ENCODE results near the gene CD28.

The CD28 gene

DNA sequence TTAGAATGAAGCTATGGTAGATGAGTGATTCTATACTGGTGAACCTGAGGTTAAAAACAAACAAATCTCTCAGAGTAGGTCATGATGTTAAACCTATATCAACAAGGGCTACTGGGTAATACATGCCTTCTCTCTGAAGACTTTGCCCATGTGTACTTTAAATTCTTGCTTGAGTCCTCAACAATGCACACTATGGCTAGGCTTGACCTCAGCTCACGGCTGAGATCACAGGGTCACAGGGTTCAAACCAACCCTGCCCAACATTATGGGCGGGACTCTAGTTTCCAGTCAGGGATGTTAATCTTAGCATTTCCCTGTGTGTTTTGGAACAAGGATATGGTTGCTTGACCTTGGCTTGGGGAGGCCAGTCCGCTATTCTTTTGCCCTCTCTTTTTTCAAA lies 7.7 kb downstream of the CD28 start:
- no peak for DNase-seq (ENCODE audit: low read depth in 2 of 2)

DNA sequence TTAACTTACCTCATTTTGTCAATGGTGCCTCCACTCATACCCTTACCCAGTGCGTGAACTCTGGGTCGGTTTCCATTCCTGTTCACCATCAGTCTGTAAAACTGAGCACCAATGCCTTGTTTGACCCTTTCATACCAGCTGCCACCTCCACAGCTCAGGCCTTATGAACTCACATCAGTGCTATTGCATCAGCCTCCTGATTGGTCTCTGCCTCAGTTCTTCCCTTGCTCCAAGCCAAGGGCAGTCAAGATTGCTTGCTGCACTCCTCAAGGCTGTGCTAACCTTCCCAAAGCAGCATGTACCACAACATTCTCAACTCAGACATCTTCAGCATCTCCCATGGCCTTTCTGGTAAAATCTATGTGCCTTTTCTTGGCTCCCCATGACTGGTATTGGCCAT lies 9.3 kb downstream of the CD28 start:
- DNase-seq (ENCODE audit: low read depth in 2 of 2) = no peak

DNA sequence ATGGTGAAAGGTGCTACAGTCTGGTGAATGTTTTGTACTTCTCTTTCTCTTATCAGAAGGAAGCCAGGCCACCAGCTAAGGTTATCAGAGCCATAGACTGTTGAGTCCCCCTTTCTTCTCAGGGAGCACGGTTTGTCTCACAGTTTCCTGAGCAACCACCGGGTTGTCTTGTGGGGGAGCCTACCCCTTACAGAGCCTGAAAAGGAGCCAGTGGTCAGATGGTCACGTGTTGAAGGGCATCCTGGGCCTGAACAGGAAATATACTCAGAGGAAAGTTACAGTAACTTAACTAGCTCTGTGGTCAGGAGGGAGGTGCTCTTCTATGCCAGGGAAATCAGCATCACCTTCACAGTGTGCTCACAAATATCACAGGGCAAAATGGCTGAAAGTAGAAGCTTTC lies 11.6 kb downstream of the CD28 start:
- peak in 1 of 2 donors; percentile 20 for DNase-seq (ENCODE audit: low read depth in 2 of 2)

DNA sequence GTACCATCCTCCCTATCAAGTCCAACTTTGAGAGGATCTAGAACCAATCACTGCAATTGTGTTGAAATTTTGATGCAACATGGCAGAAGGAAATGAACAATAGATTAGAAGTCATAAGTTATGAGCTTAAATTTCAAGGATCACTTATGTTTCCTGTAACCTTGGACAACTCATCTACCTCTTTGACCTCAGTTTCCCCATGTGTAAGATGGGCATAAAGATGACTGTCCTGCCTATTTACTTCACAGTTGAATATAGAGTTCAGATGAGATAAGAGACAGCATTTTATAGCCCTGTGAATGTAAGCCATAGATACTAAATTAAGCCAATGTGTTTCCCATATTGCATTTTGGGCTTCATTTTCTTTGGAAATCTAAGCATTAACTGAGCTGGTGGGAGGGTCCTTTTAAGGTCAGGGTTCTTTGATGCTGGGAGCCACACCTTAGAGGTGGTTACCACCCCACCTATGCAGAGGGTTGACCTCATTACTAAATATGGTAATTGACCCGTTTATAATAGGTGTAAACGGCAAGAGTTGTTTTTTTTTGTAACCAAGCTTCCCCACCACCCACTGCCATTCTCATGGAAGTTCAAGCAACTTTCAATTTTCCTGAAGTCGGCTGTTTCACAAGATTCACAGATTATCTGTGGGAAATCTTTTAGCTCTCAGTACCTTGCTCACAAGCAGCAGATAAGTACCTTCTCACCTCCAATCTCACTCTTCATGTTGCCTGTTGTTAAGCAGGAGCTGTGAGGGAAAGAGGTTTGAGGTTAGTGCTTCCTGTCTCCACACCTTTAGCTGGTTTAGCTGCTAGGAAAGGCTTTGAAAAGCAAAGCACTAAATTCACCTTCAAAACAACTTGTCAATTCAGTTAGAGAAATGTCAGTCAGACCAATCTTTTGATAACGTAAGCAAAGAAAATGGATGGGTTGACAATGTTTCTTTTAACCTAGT lies 13.3 kb downstream of the CD28 start:
- DNase-seq (ENCODE audit: low read depth in 2 of 2) = no peak

DNA sequence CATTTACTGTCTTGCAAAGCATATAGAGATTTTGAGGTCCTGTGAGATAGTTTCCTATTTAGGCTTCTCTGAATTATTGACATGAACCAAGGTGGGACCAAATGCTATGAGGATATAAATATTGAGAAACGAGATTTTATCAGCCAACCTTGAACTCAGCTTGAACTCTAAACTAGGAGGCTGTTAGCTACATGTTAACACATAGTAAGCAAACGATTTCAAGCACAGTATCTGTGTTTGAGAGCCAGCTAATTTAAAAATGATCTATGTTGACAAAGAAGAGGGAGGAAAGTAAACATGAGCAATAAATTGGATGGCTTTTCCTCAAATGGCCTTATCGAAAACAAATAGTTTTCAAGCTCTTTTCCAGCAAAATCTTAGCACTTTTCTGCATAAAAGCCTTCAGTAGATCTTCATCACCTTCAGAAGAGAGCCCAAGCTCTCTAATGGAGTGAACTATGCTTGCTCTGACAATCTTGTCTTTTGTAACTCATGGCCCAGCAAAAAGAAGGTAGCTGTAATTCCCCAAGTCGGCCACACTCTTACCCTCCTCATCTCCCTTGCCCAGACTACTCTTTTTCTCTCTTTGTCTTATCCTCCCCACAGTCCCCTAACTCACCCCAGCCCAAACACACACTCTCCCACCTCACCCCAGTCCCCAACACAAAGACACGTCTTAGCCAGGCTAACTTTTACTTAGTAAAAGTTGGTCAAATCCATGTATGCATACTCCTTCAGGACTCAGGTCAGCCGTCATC lies 14.7 kb downstream of the CD28 start:
- DNase-seq (ENCODE audit: low read depth in 2 of 2) = no peak

DNA sequence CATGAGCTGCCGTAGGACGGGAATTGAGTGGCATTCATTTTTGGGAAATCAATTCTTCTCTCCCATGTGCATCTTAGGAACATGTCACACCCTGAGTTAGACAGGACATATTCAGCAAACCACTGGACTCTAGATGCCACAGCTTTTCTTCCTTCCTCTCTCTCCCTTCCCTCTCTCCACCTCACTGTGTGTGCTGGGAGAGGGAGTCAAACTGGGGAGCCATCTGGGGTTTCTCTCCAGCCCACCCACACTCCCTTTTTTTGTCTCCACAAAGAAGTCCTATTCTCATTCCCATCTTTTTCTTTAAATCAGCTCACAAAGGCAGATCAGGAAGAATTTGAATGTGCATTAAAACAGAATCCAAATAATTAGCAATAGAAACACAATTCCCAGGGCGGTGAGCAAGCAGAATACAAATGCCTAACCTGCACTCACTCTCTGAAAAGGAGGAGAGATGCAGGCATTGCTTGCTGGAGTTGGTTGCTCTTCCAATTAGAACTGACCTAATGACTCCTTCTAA lies 15.4 kb downstream of the CD28 start:
- DNase-seq (ENCODE audit: low read depth in 2 of 2) = no peak

DNA sequence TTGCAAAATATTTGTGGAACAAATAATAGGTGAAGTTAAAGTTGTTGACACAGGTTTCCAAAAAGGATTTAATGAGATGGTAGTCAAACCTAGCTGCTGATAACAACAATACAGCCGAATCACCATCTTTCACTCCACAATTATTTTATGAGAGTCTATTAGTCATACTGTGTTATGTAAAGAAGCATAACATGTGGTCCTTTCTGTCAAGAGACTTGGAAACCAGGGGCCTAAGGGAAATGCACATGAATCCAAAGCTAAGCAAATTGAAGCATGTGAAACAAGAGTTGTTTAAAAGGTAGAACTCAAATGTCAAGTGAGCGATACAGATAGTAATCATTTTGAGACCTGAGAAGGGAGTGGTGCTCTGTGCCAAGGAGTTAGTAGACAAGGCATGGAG lies 16.0 kb downstream of the CD28 start:
- DNase-seq (ENCODE audit: low read depth in 2 of 2) = no peak

DNA sequence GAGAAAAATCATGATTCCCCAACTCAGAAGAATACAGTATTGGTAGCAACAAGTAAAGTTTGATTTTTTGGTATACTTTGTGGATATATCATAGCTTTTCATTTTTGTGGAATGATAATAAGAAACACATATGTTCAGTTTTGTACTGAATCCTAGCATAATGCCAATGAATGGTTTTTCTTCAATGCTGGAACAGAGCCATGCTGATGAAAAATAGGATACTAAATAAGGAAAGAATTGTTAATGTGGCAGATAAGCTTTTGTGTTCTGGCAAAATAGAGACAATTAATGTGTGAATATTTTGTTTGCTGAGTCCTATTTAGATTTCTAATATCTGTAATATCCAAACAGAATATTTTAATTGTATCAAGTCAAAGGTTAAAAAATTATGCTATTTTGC lies 21.9 kb downstream of the CD28 start:
- DNase-seq (ENCODE audit: low read depth in 2 of 2) = no peak

DNA sequence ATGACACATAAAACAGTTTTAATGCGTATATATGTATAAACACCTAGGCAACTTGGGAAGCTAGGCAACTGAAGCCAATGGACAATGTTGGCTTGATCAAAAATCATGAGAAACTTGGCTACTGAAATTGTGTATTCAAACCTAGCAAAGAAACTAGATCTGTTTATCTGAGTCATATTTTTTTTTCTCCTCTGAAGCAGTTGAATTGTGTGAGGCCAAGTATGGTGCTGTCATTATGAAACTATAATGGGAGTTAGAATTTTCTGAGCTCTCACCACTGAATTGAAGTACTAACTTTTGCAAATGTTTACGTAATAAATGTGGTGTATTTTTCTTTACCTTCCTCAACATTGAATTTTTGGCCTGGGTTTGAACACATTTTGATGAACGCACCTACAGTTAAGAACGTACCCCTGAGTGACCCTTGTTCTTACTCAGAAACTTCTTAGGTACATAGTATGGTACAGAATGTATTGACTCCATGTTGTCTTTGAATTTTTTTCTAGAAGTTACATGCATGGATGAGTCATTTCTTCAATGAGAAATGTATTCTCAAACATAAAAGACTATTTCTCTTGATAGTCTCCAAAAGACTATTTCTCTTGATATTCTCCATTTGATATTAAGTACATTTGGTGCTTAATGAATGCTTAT lies 23.8 kb downstream of the CD28 start:
- DNase-seq (ENCODE audit: low read depth in 2 of 2) = no peak

DNA sequence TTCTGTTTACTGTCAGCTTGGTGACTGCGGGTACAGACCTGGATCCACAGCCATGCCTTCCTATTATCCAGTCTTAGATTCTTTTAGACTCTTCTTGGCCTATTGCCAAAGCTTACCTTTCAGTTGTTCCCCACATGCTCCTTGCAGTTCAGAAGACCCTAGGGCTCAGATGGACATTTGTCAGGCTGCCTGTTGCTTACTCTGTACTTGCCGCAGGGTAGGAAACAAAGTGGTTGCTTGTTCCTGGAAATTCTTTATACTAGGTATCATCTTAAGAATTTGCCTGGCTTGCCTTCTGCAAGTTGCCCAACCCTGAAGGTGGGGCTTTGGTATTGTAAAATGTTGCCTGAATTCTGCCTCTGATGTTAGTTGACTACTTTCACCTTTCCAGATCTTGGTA lies 24.4 kb downstream of the CD28 start:
- DNase-seq (ENCODE audit: low read depth in 2 of 2) = no peak

DNA sequence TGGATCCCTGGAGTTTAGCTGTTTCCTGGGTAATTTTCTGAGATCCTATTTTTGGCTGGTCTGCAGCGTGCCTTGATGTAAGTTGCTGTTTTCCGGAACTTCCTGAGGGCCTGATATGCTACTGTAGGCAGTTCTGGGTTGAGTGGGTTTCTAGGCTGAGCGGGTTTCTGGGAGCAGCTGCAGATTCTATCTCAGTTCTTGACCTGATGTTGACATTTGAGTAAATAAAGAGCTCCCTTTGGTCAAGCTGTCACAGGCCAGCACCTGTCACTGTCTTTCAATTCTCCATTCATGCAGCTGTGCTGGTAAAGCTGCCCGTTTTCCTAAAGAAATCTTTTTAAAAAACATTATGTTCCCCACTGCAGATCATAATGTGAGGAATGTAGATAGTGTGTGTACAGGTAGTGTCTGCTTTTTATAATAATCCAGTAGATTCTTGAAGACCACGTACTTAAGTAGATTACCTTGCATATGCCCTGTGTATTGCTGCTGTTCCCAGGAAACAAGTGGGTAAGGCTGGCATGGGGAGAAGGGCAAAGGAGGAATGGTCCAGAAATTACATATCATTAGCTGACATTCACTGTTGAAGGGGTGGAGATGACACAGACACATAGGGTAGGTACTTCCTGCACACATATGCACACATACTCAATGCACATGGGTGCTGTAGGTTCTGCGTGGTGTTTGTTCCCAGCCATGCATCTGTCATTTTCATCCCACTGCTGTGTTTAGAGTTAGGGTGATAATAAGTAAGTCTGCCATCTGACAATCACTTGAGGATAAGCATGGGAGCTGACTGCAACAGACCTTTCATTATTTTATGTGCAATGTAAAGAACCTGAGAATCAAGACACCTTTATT lies 25.9 kb downstream of the CD28 start:
- DNase-seq (ENCODE audit: low read depth in 2 of 2) = no peak

DNA sequence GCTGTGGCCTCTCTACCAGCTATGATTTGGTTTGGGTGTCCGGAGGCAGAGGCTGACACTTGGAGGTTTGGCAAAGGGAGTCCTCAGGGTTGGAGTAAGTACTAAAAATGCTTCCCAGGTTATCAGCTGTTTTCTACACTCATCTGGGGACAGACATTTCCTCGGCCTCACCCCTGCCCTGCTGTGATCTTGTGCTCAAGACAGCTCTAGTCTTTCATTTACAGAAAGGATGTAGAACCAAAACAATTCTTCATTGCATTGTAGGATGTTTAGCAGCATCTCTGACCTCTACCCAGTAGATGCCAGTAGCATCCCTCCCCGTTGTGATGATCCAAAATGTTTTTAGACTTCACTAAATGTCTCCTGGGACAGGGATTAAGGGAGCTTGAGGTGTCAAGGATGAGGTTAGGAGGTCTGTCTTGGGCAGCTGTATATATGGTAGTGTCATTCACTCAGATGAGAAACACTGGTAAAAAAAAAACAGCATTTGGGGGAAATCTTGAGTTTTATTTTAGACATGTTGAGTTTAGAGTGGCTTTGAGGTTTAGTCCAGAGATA lies 26.6 kb downstream of the CD28 start:
- no peak for DNase-seq (ENCODE audit: low read depth in 2 of 2)

DNA sequence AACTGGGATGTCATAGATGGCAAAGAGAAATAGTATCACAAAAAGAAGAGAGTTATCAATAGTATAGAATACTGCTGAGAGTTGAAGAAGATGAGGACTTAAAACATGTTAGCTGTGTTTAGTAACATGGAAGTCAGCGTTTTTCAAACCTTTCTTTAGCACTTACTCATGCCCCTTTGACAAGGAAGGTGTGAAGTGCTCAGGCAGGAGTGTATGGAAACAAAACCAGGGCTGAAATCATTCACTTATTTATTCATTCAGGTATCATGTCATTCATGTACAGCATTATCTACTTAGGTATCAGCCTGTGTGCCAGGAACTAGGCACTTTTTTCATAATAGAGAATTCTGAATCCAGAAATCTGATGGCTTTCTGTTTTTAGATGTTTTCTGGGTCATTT lies 27.2 kb downstream of the CD28 start:
- DNase-seq (ENCODE audit: low read depth in 2 of 2) = no peak

DNA sequence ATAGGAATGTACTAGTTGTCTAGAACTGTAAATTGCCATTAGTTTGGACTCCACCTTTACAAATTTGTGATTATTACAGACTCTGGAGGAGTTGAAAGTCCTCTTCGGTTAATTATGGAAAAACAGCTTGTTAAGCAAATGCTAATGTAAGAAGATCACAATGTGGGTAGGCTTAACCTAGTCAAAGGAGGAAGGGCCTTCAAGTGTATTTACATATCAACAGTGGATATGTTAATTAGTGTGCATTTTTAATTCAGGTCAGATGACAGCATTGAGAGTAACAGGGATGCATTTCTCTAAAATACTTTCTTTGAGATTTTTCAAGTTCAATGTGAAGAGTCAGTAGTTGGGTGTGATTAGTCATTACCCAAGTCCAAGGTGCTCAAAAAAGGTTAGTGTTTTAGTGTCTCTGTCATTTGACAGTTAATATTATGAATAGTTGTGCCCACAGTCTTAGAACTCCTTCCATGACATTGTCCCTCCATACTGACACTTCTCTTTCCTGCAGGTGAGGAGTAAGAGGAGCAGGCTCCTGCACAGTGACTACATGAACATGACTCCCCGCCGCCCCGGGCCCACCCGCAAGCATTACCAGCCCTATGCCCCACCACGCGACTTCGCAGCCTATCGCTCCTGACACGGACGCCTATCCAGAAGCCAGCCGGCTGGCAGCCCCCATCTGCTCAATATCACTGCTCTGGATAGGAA lies 28.0 kb downstream of the CD28 start:
- DNase-seq (ENCODE audit: low read depth in 2 of 2) = no peak

DNA sequence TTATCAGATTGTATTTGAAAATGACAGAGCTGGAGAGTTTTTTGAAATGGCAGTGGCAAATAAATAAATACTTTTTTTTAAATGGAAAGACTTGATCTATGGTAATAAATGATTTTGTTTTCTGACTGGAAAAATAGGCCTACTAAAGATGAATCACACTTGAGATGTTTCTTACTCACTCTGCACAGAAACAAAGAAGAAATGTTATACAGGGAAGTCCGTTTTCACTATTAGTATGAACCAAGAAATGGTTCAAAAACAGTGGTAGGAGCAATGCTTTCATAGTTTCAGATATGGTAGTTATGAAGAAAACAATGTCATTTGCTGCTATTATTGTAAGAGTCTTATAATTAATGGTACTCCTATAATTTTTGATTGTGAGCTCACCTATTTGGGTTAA lies 30.9 kb downstream of the CD28 start:
- no peak for DNase-seq (ENCODE audit: low read depth in 2 of 2)

DNA sequence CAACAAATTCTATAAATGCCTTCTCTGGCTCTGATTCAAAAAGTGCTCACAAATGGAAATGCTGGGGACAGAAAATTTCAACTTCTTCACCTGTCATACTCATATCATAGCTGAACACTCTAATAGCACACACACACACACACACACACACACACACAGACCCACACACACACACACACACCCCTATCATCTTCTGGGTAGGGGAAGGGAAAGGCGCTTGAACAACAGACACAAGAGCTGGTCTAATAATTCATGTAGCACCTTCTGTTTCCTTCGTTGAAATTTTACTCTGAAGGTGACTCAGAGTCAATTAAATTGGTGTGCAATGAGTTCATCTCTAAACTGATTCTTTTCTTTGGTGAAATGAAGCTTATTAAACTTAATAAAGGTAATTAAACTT lies 32.9 kb downstream of the CD28 start:
- no peak for DNase-seq (ENCODE audit: low read depth in 2 of 2)

DNA sequence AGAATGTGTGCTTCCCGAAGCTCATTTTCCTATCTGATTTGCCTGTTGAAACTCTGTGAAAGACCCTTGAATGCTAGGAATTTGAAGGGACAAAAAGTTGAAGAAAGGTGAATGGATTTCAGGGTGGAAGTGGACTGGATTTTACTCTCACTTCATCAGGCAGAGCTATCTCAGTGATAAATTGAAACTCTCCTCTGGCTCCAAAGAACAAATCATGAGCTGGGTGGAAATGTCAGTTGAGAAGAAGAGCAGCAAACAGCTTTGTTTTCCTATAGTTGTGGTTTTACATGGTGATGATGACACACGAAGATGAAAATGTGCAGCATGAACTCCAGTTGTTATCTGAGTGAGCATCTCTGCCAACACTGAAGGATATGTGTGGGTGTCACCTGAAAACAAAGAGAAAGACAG lies 34.4 kb downstream of the CD28 start:
- peak in 1 of 2 donors; percentile 20 for DNase-seq (ENCODE audit: low read depth in 2 of 2)

DNA sequence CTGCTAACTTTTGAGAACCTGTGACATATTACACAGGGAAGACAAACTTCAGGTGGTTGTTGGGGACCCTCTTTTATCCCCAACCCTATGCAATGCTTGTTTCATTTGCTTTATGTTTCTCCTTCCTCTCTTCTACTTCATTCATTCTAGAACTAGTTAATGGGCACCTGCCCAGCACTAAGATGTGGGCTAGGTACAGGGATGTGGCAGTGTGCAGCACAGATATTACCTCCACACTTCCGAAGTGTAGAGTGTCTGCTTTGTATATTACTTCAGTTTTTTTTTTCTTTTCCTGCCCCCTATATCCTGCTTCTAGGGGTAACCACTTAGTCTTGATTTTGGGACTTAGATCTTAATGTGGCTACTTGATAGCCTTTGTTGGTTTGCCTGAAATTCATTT lies 35.1 kb downstream of the CD28 start:
- no peak for DNase-seq (ENCODE audit: low read depth in 2 of 2)

DNA sequence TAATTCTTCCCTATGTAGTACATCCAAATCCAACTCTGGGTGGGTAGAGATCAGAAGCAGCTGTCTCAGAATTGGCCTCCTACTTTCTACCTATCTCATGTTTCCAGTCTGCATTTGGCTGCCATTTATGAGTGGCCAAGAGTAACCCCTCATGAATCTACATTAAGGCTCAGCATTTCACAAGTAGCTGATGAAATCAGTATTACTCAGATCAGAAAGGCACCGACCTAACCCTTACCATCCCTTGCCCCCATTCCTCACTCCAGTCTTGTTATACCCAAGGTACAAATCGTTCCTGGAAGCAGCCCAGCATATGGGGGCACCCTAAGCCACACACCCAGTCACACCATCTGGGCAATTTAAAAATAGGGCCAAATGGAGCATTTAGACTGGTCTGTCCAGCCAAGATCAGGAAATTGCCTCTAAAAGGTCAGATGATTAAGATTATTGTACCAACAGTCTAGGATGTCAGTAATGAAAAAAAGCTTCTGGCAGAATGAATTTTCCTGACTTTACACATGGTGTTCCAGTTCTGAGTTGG lies 37.1 kb downstream of the CD28 start:
- no peak for DNase-seq (ENCODE audit: low read depth in 2 of 2)

DNA sequence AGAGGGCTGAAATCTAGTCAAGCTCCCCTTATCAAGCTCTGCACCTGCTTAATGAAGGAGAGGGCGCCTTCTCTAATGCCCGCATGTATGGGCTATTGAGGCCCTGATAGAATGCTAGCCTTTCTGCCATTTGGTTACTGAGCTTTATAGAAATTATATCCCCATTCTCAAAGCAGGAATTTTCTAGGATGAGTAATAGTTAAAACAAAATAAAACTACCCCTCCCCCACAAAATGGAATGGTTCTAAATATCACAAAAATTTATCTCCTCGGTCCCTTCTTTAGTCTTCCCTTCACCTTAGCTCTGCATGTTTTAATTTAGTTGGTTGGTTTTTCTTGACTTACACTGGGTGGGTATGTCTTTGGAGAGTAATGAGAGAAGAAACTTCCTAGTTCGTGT lies 37.7 kb downstream of the CD28 start:
- no peak for DNase-seq (ENCODE audit: low read depth in 2 of 2)

Measured in activated CD8-positive, alpha-beta memory T cell treated with anti-CD3 and anti-CD28 coated beads for 4 hours (primary cell).